SK-N-MC (cell line): ENCODE measurements around the gene CHN2.

Experiments
- DNase-seq: peaks from one replicate; pipeline ENCODE4 v3.0.0-alpha.2; 2011; ENCODE audit warnings: low read depth, low spot score
- H3K27ac ChIP-seq: fragments of 200-600 bp; sonication (generic); 2 replicates; pipeline ENCODE4 v1.5.1; 2016; ENCODE audit warnings: mixed run types
- H3K36me3 ChIP-seq: fragments of 200-600 bp; sonication (generic); 2 replicates; pipeline ENCODE4 v1.6.1; 2017; ENCODE audit warnings: antibody characterized with exemption, low read length, mixed read lengths; ENCODE audit not compliant: insufficient read depth
- H3K4me3 ChIP-seq: fragments of 200-600 bp; sonication (generic); 2 replicates; pipeline ENCODE4 v1.5.1; 2016
- H3K9ac ChIP-seq: fragments of 200-600 bp; sonication (generic); 2 replicates; pipeline ENCODE4 v1.8.0; 2017; ENCODE audit warnings: mixed run types, mixed read lengths; ENCODE audit not compliant: insufficient read length
- H3K9me3 ChIP-seq: fragments of 200-600 bp; sonication (generic); 2 replicates; pipeline ENCODE4 v1.6.1; 2017; ENCODE audit warnings: low read depth, mild to moderate bottlenecking, antibody characterized with exemption, low read length, moderate library complexity, mixed read lengths
- EZH2 ChIP-seq: fragments of 200-600 bp; sonication (generic); IDR thresholded peaks from one replicate; pipeline ENCODE4 v1.6.1; 2017; ENCODE audit warnings: antibody characterized with exemption
- FOXP2 ChIP-seq: optimal IDR thresholded peaks from 2 replicates; pipeline ENCODE3; 2011; ENCODE audit warnings: mild to moderate bottlenecking, moderate library complexity; ENCODE audit not compliant: insufficient read depth; ENCODE audit errors: extremely low read length, control extremely low read depth
- POLR2AphosphoS5 ChIP-seq: IDR thresholded peaks from 2 replicates; pipeline ENCODE4 v1.6.1; 2012; ENCODE audit warnings: mild to moderate bottlenecking, low read depth, low read length, borderline replicate concordance

CHN2 gene

GRCh38 chr7:29236649-29237048 lies 42.1 kb downstream of the CHN2 start:
- TF ChIP-seq FOXP2 (no peak), EZH2 (no peak), POLR2AphosphoS5 (no peak)
- no peak overlapping the region for H3K4me3 ChIP-seq
- DNase-seq: no peak
- no peaks in the 10 kb centered on the region for H3K9me3 ChIP-seq
- no peak overlapping the region for H3K9ac ChIP-seq
- H3K27ac ChIP-seq: no peak overlapping the region
- H3K36me3 ChIP-seq: 0 out of 2 replicates have a peak, but pooled peaks cover 4% of the 10 kb centered on the region

- Histone ChIP-seq H3K27ac (no peak overlapping the region), H3K4me3 (no peak overlapping the region), H3K36me3 (0 out of 2 replicates have a peak, but pooled peaks cover 4% of the 10 kb centered on the region), H3K9ac (no peak overlapping the region), H3K9me3 (no peaks in the 10 kb centered on the region)
- DNase-seq: no peak
- no peak for TF ChIP-seq FOXP2
- no peak for TF ChIP-seq POLR2AphosphoS5
- no peak for TF ChIP-seq EZH2
These were observed 42.9 kb downstream of the CHN2 start for GRCh38 chr7:29237489-29237888.

GRCh38 chr7:29239638-29240037 lies 45.1 kb downstream of the CHN2 start:
- Histone ChIP-seq H3K9me3 (no peaks in the 10 kb centered on the region), H3K4me3 (no peak overlapping the region), H3K27ac (no peak overlapping the region), H3K9ac (no peak overlapping the region), H3K36me3 (no peaks in the 10 kb centered on the region)
- no peak for TF ChIP-seq POLR2AphosphoS5
- no peak for TF ChIP-seq EZH2
- no peak for DNase-seq

- Histone ChIP-seq H3K36me3 (0 out of 2 replicates have a peak, but pooled peaks cover 3% of the 10 kb centered on the region), H3K4me3 (no peak overlapping the region), H3K9ac (no peak overlapping the region), H3K9me3 (no peaks in the 10 kb centered on the region), H3K27ac (no peak overlapping the region)
- DNase-seq: no peak
- TF ChIP-seq EZH2 (no peak), POLR2AphosphoS5 (no peak), FOXP2 (no peak)
These were observed 47.7 kb downstream of the CHN2 start for GRCh38 chr7:29242265-29242664.

- peaks cover 6% of the 10 kb centered on the region for H3K36me3 ChIP-seq
- no peaks in the 10 kb centered on the region for H3K9me3 ChIP-seq
- no peak overlapping the region for H3K4me3 ChIP-seq
- no peak for DNase-seq
- no peak overlapping the region for H3K9ac ChIP-seq
- H3K27ac ChIP-seq: no peak overlapping the region
- no peak for TF ChIP-seq EZH2
- TF ChIP-seq FOXP2: no peak
- TF ChIP-seq POLR2AphosphoS5: no peak
These were observed 49.5 kb downstream of the CHN2 start for GRCh38 chr7:29243910-29244655.

GRCh38 chr7:29247224-29247962 lies 52.8 kb downstream of the CHN2 start:
- Histone ChIP-seq H3K27ac (no peak overlapping the region), H3K36me3 (peaks cover 6% of the 10 kb centered on the region), H3K4me3 (no peak overlapping the region), H3K9me3 (no peaks in the 10 kb centered on the region), H3K9ac (no peak overlapping the region)
- DNase-seq: no peak
- TF ChIP-seq POLR2AphosphoS5: no peak
- no peak for TF ChIP-seq EZH2
- TF ChIP-seq FOXP2: no peak

- TF ChIP-seq POLR2AphosphoS5 (no peak), EZH2 (no peak), FOXP2 (no peak)
- H3K9ac ChIP-seq: no peak overlapping the region
- peaks cover 7% of the 10 kb centered on the region for H3K36me3 ChIP-seq
- no peak overlapping the region for H3K27ac ChIP-seq
- H3K9me3 ChIP-seq: no peaks in the 10 kb centered on the region
- DNase-seq: no peak
- H3K4me3 ChIP-seq: no peak overlapping the region
These were observed 53.3 kb downstream of the CHN2 start for GRCh38 chr7:29247963-29248236.

GRCh38 chr7:29248713-29249382 lies 54.3 kb downstream of the CHN2 start:
- TF ChIP-seq FOXP2 (no peak), EZH2 (no peak), POLR2AphosphoS5 (no peak)
- DNase-seq: no peak
- peaks cover 11% of the 10 kb centered on the region for H3K36me3 ChIP-seq
- H3K9ac ChIP-seq: no peak overlapping the region
- no peak overlapping the region for H3K27ac ChIP-seq
- no peaks in the 10 kb centered on the region for H3K9me3 ChIP-seq
- no peak overlapping the region for H3K4me3 ChIP-seq
